SK-N-SH (cell line): Measurements from ENCODE around the gene PIAS4.

Source experiments
- CHD2 ChIP-seq: fragments of 150-350 bp; IDR thresholded peaks from 2 replicates; pipeline ENCODE4 v1.6.1; 2018; ENCODE audit warnings: low read length; ENCODE audit not compliant: partially characterized antibody
- CTCF ChIP-seq: fragments of 200-600 bp; sonication (generic); IDR thresholded peaks from 2 replicates; pipeline ENCODE4 v1.6.1; 2017; ENCODE audit warnings: antibody characterized with exemption, mild to moderate bottlenecking, moderate library complexity
- GATA2 ChIP-seq: sonication (generic); formaldehyde crosslinking; IDR thresholded peaks from 2 replicates; pipeline ENCODE4 v1.5.0; 2020; ENCODE audit warnings: mild to moderate bottlenecking, missing genetic modification reagents
- MXI1 ChIP-seq: IDR thresholded peaks from 2 replicates; pipeline ENCODE4 v1.6.1; 2012; ENCODE audit warnings: mild to moderate bottlenecking, low read depth, low read length, improper control_type of control experiment
- POLR2AphosphoS5 ChIP-seq: IDR thresholded peaks from 2 replicates; pipeline ENCODE4 v1.6.1; 2012; ENCODE audit warnings: low read depth, low read length
- RCOR1 ChIP-seq: fragments of 150-350 bp; IDR thresholded peaks from 2 replicates; pipeline ENCODE4 v1.6.1; 2017; ENCODE audit warnings: antibody characterized with exemption, low read length
- RFX5 ChIP-seq: IDR thresholded peaks from 2 replicates; pipeline ENCODE4 v1.6.1; 2012; ENCODE audit warnings: mild to moderate bottlenecking, improper control_type of control experiment, low read length
- TCF12 ChIP-seq: IDR thresholded peaks from 2 replicates; pipeline ENCODE4 v1.4.0; 2012
- TEAD4 ChIP-seq: IDR thresholded peaks from 2 replicates; pipeline ENCODE4 v1.4.0; 2012; ENCODE audit warnings: mild to moderate bottlenecking, borderline replicate concordance; ENCODE audit not compliant: insufficient read depth
- USF1 ChIP-seq: IDR thresholded peaks from 2 replicates; pipeline ENCODE4 v1.4.0; 2012; ENCODE audit warnings: low read depth, borderline replicate concordance
- USF2 ChIP-seq: fragments of 150-350 bp; IDR thresholded peaks from 2 replicates; pipeline ENCODE4 v1.6.1; 2017; ENCODE audit warnings: antibody characterized with exemption, low read length, low read depth, borderline replicate concordance
- YY1 ChIP-seq: IDR thresholded peaks from 2 replicates; pipeline ENCODE4 v1.4.0; 2012; ENCODE audit warnings: low read depth, mild to moderate bottlenecking

- TF ChIP-seq USF2 (no peak), TCF12 (no peak), MXI1 (no peak), RCOR1 (no peak), GATA2 (no peak), CHD2 (no peak), CTCF (no peak), TEAD4 (no peak), POLR2AphosphoS5 (no peak), USF1 (no peak), YY1 (no peak), RFX5 (no peak)
Observed at GRCh38 chr19:4031420-4031819, 23.9 kb downstream of the PIAS4 start.
